Upper lobe of left lung (tissue), 6 donors: Measurements from ENCODE around the gene SHISA6. TPM values are rescaled to one million over a fixed set of nuclear protein-coding genes. Genes with fewer than 3 reads are reported as not detected.
A peak's percentile ranks its signal among the peaks of the same experiment; 100 is the strongest.

Experiments used
- ATAC-seq, 2 donors: fragments of 200-7000 bp; cut with Tn5 transposase; one replicate each; pipeline ENCODE4 v1.9.1; 2022; ENCODE audit warnings: mild to moderate bottlenecking in 2 of 2, moderate library complexity in 2 of 2; ENCODE audit not compliant: low FRiP score in 2 of 2
- DNase-seq, 2 donors: peaks; one replicate each; pipeline ENCODE4 v3.0.0-alpha.2; 2019 to 2020
- H3K27ac ChIP-seq, 4 donors: fragments of 200-600 bp; sonication (generic); one replicate each; pipeline ENCODE4 v1.5.1; 2016 to 2019
- H3K27me3 ChIP-seq, 4 donors: fragments of 200-600 bp; sonication (generic); one replicate each; pipeline ENCODE4 v1.5.1; 2017 to 2019
- H3K36me3 ChIP-seq, 4 donors: fragments of 200-600 bp; sonication (generic); one replicate each; pipeline ENCODE4 v1.5.1; 2016 to 2019
- H3K4me1 ChIP-seq, 4 donors: fragments of 200-600 bp; sonication (generic); one replicate each; pipeline ENCODE4 v1.5.1; 2018 to 2019
- H3K4me3 ChIP-seq, 4 donors: fragments of 200-600 bp; sonication (generic); one replicate each; pipeline ENCODE4 v1.5.1; 2017 to 2019; ENCODE audit warnings: mild to moderate bottlenecking in 2 of 4, moderate library complexity in 1 of 4
- H3K9me3 ChIP-seq, 4 donors: fragments of 200-600 bp; sonication (generic); one replicate each; pipeline ENCODE4 v1.5.1; 2018 to 2019
- EP300 ChIP-seq, 4 donors: sonication (generic); formaldehyde crosslinking; IDR thresholded peaks; one replicate each; pipeline ENCODE4 v1.5.1; 2017; ENCODE audit warnings: antibody characterized with exemption in 4 of 4, control low read depth in 2 of 4
- POLR2A ChIP-seq, 4 donors: fragments of 450-650 bp; IDR thresholded peaks; one replicate each; pipeline ENCODE4 v1.5.1; 2016 to 2017; ENCODE audit warnings: antibody characterized with exemption in 4 of 4, mild to moderate bottlenecking in 2 of 4
- POLR2AphosphoS5 ChIP-seq, 2 donors: sonication (generic); formaldehyde crosslinking; IDR thresholded peaks; one replicate each; pipeline ENCODE4 v1.5.1; 2017; ENCODE audit warnings: antibody characterized with exemption in 2 of 2
- WGBS, 2 donors: methylation state at CpG; one replicate each; pipeline ENCODE4 v1.1.5; 2017 to 2018; 5-methylcytosine and 5-hydroxymethylcytosine counted together
- total RNA-seq, 6 donors: library from RNA; depleted of rRNA in 4 of 6; stranded (reverse); fragments of >200 nt in 4 of 6; gene quantifications; one replicate each; pipeline versions ENCODE4 v1.1.0 to v1.2.1, GENCODE V29; 2016 to 2021
- TF ChIP-seq, protein P1 (sequence below), 6 experiments: fragments of 450-650 bp in 4 of 6; fragments of 200-600 bp in 2 of 6; sonication (generic) in 2 of 6; IDR thresholded peaks; one replicate each; pipeline ENCODE4 v1.5.1; 2016 to 2019; ENCODE audit warnings: antibody characterized with exemption in 6 of 6
- donor health status: DM: no; HTN: no; CAD: no; lungs with moderate emphysema.
- donor health status: DM: no; HTN: yes; CAD: no; lungs with severe emphysema.

The SHISA6 gene
- total RNA-seq, result 1 to 10 TPM in 2 of 6 donors, under 1 TPM in 2, not detected in 2; 0.03 to 1.2 (median 0.74) TPM

DNA sequence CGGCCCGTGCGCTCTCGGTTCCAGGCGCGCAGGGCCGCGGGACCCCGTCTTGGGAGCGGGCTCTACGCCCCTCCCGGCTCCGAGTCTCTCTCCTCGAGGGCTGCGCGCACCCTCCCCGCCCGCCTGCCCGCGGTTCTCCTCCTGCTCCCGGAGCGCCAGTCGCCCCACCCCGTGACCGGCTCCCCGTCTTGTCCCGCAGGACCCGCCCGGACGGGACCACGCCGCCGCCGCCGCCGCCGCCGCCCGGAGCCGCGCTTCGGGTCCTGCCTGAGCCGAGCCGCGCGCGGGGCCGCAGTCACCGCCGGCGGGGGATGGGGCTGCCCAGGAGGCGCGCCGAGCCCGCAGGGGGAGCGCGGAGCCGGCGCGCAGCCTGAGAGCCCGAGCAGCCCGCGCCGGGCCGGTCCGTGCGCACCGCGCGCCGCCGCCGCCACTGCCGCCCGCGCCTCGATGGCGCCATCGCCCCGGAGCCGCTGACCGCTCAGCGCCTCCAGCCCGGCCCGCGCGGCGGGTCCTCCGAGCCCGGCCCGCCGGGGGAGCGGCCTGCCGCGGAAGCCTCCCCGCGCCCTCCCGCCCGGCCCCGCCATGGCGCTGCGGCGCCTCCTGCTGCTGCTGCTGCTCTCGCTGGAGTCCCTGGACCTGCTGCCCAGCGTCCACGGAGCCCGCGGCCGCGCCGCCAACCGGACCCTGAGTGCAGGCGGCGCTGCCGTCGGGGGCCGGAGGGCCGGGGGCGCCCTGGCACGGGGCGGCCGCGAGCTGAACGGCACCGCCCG is at the start of gene SHISA6:
Gene SHISA6, plus strand, starts transcription at position 373 of the 770 bp plus-strand sequence.
- 3% methylated on average over 29 of the region's 126 CpGs; no CpG with 5 or more reads in 1 of the 2 donors for WGBS, 2 donors
- H3K4me1 ChIP-seq, result peaks cover 0 to 19% (median 0%) of the 10 kb centered on the region in 4 donors
- H3K27ac ChIP-seq, result no peak within 1 kb of the TSS
- no peak for TF ChIP-seq EP300 (IDR thresholded peaks at IDR 0.05)
- TF ChIP-seq POLR2AphosphoS5 (IDR thresholded peaks at IDR 0.05), result no peak
- no peaks in the 10 kb centered on the region for H3K9me3 ChIP-seq
- ATAC-seq (peak in 1 of 2 donors; percentile 25), DNase-seq (peak in 1 of 2 donors; percentile 83)
- peaks cover 0 to 27% (median 10%) of the 10 kb centered on the region in 4 donors for H3K27me3 ChIP-seq
- H3K4me3 ChIP-seq, result peak within 1 kb of the TSS in 3 of 4 donors; percentile 35 to 47 (median 44)
- H3K36me3 ChIP-seq, result no peaks in the 10 kb centered on the region

DNA sequence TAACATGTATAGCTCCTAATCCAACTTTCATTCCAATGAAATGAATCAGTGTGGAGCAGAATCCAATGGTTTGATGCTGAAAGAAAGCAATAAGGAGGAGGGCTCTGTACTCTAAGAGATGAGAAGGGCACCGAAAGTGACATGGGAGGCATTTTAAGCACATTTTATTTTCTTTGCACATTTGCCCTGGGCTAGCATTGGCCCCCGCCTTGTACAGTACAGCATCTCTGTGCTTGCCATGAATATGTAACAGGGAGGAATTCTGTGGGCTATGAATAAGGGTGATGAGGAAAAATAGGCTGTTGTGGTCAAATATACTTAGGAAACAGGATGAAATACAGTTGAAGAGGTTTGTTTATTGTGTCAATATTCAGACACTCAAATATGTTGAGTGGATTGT is 45.2 kb upstream of the SHISA6 start:
- WGBS, 2 donors, result 81 to 89% methylated on average over 2 of the region's 2 CpGs
- TF ChIP-seq POLR2AphosphoS5 (IDR thresholded peaks at IDR 0.05), result no peak
- TF ChIP-seq EP300 (IDR thresholded peaks at IDR 0.05), result no peak
- no peak for TF ChIP-seq POLR2A (IDR thresholded peaks at IDR 0.05)
- TF ChIP-seq, protein P1, sequence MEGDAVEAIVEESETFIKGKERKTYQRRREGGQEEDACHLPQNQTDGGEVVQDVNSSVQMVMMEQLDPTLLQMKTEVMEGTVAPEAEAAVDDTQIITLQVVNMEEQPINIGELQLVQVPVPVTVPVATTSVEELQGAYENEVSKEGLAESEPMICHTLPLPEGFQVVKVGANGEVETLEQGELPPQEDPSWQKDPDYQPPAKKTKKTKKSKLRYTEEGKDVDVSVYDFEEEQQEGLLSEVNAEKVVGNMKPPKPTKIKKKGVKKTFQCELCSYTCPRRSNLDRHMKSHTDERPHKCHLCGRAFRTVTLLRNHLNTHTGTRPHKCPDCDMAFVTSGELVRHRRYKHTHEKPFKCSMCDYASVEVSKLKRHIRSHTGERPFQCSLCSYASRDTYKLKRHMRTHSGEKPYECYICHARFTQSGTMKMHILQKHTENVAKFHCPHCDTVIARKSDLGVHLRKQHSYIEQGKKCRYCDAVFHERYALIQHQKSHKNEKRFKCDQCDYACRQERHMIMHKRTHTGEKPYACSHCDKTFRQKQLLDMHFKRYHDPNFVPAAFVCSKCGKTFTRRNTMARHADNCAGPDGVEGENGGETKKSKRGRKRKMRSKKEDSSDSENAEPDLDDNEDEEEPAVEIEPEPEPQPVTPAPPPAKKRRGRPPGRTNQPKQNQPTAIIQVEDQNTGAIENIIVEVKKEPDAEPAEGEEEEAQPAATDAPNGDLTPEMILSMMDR (IDR thresholded peaks at IDR 0.05), result no peak

DNA sequence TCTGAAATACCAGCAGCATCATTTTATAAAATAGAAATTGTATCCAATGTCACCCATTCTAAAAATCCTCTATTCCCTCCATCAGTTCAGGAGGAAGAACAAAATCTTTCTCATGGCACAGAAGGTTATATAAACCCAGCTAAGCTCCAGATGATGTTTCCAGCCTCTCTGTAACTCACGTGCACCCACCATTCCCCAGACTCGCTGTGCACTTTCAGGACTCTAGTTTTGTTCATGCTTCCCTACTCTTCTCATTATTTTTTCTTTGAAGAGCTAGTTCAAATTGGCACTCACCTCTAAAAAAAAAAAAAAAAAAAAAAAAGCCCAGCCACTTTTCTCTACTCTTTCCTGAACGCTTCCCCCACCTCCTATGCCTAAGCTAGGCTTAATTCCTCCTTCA is 36.0 kb upstream of the SHISA6 start:
- Histone ChIP-seq H3K27ac (no peak overlapping the region), H3K4me3 (no peak overlapping the region), H3K4me1 (no peaks in the 10 kb centered on the region), H3K9me3 (peaks cover 0 to 3% (median 0%) of the 10 kb centered on the region in 4 donors), H3K27me3 (no peaks in the 10 kb centered on the region), H3K36me3 (no peaks in the 10 kb centered on the region)
- no peak for TF ChIP-seq POLR2A (IDR thresholded peaks at IDR 0.05)
- 58 to 61% methylated on average over 3 of the region's 3 CpGs for WGBS, 2 donors
- DNase-seq, result no peak
- no peak for ATAC-seq

More for the DNA sequence above, 45.2 kb upstream of the SHISA6 start:
- Histone ChIP-seq H3K27me3 (no peaks in the 10 kb centered on the region), H3K36me3 (no peaks in the 10 kb centered on the region), H3K4me1 (no peaks in the 10 kb centered on the region), H3K27ac (no peak overlapping the region), H3K4me3 (no peak overlapping the region), H3K9me3 (no peaks in the 10 kb centered on the region)
- ATAC-seq, result no peak
- DNase-seq, result no peak

DNA sequence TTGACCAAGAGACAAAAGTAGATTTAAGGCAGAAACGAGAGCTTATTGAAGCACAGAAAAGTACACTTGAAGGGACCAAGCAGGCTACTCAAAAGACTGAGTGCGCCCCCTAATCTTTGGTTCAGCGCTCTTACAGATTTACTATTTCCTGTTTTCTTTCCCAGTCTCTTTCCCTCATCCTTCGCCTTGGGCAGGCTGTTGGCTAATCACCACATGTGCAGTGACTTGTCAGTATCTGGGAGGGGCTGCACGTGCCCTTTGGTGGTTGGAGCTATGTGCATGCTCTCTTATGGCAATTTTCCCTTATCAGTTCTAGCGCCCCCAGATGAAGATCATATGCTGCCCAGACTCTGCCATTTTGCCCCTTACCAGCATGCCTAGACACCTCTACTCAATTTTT is 35.4 kb upstream of the SHISA6 start:
- ATAC-seq, result no peak
- no peaks in the 10 kb centered on the region for H3K27me3 ChIP-seq
- no peak overlapping the region for H3K4me3 ChIP-seq
- H3K36me3 ChIP-seq, result no peaks in the 10 kb centered on the region
- TF ChIP-seq EP300 (IDR thresholded peaks at IDR 0.05) (no peak), POLR2AphosphoS5 (IDR thresholded peaks at IDR 0.05) (no peak), POLR2A (IDR thresholded peaks at IDR 0.05) (no peak)
- TF ChIP-seq, protein P1 (IDR thresholded peaks at IDR 0.05), result no peak
- DNase-seq, result no peak
- no peak overlapping the region for H3K27ac ChIP-seq
- H3K4me1 ChIP-seq, result no peaks in the 10 kb centered on the region
- peaks cover 0 to 3% (median 0%) of the 10 kb centered on the region in 4 donors for H3K9me3 ChIP-seq
- WGBS, 2 donors, result 35 to 39% methylated on average over 6 of the region's 6 CpGs

DNA sequence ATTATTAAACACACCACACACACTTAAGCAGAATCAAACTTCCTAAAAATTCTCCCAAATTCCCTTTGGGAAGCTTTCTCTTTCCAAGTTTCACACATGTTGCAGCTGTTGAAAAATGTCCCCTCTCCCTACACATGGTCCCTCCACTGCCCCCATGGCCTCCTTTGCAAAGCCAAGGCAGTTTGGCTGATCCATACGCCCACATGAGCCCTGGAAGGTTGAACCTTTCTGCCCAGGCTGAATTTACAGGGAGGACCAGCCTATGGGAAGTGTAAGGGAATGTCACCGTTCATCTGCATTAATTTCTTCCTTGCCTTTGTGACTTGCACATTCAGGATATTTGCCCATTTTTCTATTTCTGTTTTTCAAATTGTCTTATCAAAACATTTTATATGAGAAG is 31.1 kb upstream of the SHISA6 start:
- H3K27ac ChIP-seq, result no peak overlapping the region
- H3K4me3 ChIP-seq, result no peak overlapping the region
- no peaks in the 10 kb centered on the region for H3K27me3 ChIP-seq
- no peak for DNase-seq
- TF ChIP-seq, protein P1 (IDR thresholded peaks at IDR 0.05), result no peak
- TF ChIP-seq POLR2A (IDR thresholded peaks at IDR 0.05) (no peak), EP300 (IDR thresholded peaks at IDR 0.05) (no peak), POLR2AphosphoS5 (IDR thresholded peaks at IDR 0.05) (no peak)
- H3K9me3 ChIP-seq, result peaks cover 0 to 9% (median 0%) of the 10 kb centered on the region in 4 donors
- no peaks in the 10 kb centered on the region for H3K36me3 ChIP-seq
- H3K4me1 ChIP-seq, result no peaks in the 10 kb centered on the region
- no peak for ATAC-seq
- WGBS, 2 donors, result 70 to 79% methylated on average over 2 of the region's 2 CpGs
